Activated T-cell treated with anti-CD3 and anti-CD28 coated beads, Interleukin-2, amount 50 U/mL, for 72 hours (primary cell): ENCODE results near the gene GRPEL1. TPM values are rescaled to one million over a fixed set of nuclear protein-coding genes. Genes with fewer than 3 reads are reported as not detected.

Source experiments
- ATAC-seq, 2 donors: fragments of 150-1000 bp; cut with Tn5 transposase; replicated peaks in 1 of 2; 2 replicates each; pipeline ENCODE4 v1.10.0; 2021; ENCODE audit warnings: moderate library complexity in 2 of 2, mild to moderate bottlenecking in 1 of 2
- DNase-seq, 2 donors: peaks; one replicate each; pipeline ENCODE4 v3.0.0; 2021 to 2022; ENCODE audit warnings: mixed read lengths in 1 of 2
- H3K27ac Mint-ChIP-seq: one replicate; pipeline ENCODE4 v1.8.0; 2022; ENCODE audit warnings: mild to moderate bottlenecking, moderate library complexity, mixed read lengths
- H3K27me3 Mint-ChIP-seq: one replicate; pipeline ENCODE4 v1.8.0; 2022; ENCODE audit warnings: low read depth, mixed read lengths
- H3K36me3 Mint-ChIP-seq, 2 donors: one replicate each; pipeline ENCODE4 v1.8.0; 2022; ENCODE audit warnings: mixed read lengths in 2 of 2, mild to moderate bottlenecking in 1 of 2; ENCODE audit not compliant: insufficient read depth in 2 of 2
- H3K4me1 Mint-ChIP-seq: one replicate; pipeline ENCODE4 v1.8.0; 2022; ENCODE audit warnings: low read depth, mixed read lengths
- H3K4me3 Mint-ChIP-seq, 2 donors: one replicate each; pipeline ENCODE4 v1.8.0; 2022; ENCODE audit warnings: mild to moderate bottlenecking in 2 of 2, mixed read lengths in 2 of 2, moderate library complexity in 2 of 2
- H3K9me3 Mint-ChIP-seq, 2 donors: one replicate each; pipeline ENCODE4 v1.8.0; 2022; ENCODE audit warnings: mixed read lengths in 2 of 2
- total RNA-seq, 2 donors: library from RNA; stranded (reverse); gene quantifications; one replicate each; pipeline ENCODE4 v1.2.3, GENCODE V29; 2022

The GRPEL1 gene
- total RNA-seq, 2 donors from 2014 or later = 47.6 to 65.5 TPM

DNA sequence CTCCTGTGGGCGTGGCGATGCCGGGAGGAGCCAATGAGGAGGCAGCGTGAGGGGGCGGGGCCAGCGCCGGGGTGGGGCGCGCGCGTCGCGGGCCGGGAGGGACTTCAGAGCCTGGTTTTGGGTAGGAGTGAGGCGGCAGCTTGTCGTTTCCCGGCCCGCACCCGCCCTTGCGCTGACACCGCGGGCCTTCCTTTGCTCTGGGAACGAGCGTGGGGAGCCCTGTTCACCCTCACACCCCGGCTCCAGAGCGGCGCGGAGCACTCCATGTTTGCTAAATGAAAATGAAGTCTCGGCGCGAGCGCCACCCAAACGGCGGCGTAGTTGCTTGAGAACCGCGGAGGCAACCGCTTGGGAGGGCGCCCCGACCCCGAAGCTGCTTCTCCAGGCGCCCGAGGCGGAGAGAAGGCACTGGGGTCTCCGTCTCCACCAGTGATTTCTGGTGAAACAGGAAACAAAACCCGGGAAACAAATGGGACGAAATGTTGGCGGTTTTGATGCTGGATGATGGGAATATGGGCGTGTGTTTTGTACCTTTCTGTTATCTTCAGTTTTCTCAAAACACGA lies 497 bp upstream of the GRPEL1 start:
- peak overlapping the region; percentile 94 for H3K27ac Mint-ChIP-seq
- peaks cover 5% of the 10 kb centered on the region for H3K27me3 Mint-ChIP-seq
- H3K4me1 Mint-ChIP-seq = peaks cover 53% of the 10 kb centered on the region
- no peak for ATAC-seq
- no peak for DNase-seq
- H3K4me3 Mint-ChIP-seq = peak overlapping the region; percentile 99
- peaks cover 2 to 10% of the 10 kb centered on the region in 2 donors for H3K36me3 Mint-ChIP-seq
- H3K9me3 Mint-ChIP-seq = no peaks in the 10 kb centered on the region

DNA sequence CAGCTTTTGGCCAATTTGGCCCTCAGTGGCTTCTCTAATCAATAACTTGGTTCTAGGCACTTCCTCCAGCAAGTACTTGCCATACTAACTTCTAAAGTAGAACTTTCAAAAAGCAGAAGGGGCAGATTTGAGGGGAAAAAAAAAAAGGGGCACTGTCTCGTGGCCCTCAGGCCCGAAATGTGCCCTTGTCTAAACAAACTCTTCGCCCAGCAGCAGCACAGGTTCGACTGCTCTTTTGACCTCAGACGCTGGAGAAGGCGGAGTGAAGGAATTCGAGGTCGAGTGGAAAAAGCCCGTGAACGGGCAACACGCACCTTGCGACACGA lies 775 bp downstream of the GRPEL1 start:
- peaks cover 5% of the 10 kb centered on the region for H3K27me3 Mint-ChIP-seq
- ATAC-seq (no peak), DNase-seq (no peak)
- peak overlapping the region; percentile 76 for H3K27ac Mint-ChIP-seq
- H3K9me3 Mint-ChIP-seq = no peaks in the 10 kb centered on the region
- H3K4me3 Mint-ChIP-seq = peak overlapping the region; percentile 99
- H3K4me1 Mint-ChIP-seq = peaks cover 53% of the 10 kb centered on the region
- peaks cover 9 to 10% of the 10 kb centered on the region in 2 donors for H3K36me3 Mint-ChIP-seq

DNA sequence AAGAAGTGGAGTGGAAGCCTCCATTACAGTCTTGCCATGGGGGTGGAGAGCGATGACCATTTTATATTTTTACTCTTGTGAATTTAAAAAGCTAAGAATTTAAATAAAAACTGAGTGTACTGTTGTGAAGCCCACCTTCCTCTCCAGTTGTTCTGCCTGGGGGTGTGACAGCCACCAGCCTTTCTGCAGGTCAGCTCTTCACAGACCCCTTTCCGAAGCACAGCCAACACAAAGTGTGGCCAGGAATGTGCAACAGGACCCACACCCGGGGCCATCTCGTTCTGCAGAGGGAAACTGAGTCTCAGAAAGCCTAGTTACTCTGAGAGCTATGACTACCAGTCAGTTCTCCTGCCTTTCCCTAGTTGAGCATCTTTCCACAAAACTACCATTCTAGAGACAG lies 1.4 kb downstream of the GRPEL1 start:
- Mint-ChIP-seq H3K27ac (peak overlapping the region; percentile 76), H3K9me3 (no peaks in the 10 kb centered on the region), H3K36me3 (peaks cover 10 to 11% of the 10 kb centered on the region in 2 donors), H3K4me3 (peak overlapping the region; percentile 99), H3K27me3 (peaks cover 5% of the 10 kb centered on the region), H3K4me1 (peaks cover 54% of the 10 kb centered on the region)
- DNase-seq = no peak
- ATAC-seq = no peak

DNA sequence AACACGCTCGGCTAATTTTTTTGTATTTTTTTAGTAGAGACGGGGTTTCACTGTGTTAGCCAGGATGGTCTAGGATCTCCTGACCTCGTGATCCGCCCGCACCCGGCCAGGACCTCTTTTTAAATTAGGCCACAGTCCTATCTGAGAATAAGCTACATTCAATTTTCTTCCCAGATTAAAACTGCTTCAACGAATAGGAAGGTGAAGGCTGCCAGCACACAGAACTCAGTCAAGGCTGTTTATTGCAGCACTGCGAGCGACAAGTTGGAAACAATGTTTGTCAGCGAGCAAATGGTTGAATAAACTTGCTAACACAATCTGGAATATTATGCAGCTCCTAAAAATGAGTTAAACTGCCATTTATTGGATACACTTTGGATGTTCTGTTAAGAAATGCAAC lies 1.9 kb downstream of the GRPEL1 start:
- Mint-ChIP-seq H3K27me3 (peaks cover 3% of the 10 kb centered on the region), H3K27ac (peak overlapping the region; percentile 76), H3K4me3 (peak overlapping the region; percentile 99), H3K9me3 (no peaks in the 10 kb centered on the region), H3K36me3 (peaks cover 12 to 15% of the 10 kb centered on the region in 2 donors), H3K4me1 (peaks cover 58% of the 10 kb centered on the region)
- no peak for DNase-seq
- no peak for ATAC-seq

DNA sequence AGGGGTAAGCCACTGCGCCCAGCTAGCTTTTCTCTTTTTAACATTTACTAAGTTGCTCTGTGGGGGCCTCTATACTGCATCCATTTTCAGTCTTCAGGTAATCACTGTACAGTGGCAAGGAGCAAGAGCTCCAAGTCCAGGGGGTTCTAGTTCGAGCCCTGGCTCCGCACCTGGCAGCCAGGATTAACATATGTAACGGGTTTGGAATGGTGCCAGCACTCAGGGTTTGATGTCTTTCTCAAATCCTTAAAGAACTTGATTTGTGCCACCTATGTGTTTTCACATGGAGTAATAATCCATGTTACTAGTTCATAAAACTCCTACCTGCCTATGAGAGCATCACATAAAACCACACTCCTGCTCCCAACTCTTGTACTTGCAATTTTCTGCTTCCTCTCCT lies 4.5 kb downstream of the GRPEL1 start:
- Mint-ChIP-seq H3K27ac (peak overlapping the region; percentile 58), H3K9me3 (no peaks in the 10 kb centered on the region), H3K4me3 (no peak overlapping the region), H3K4me1 (peaks cover 40% of the 10 kb centered on the region), H3K27me3 (no peaks in the 10 kb centered on the region), H3K36me3 (peaks cover 12 to 17% of the 10 kb centered on the region in 2 donors)
- ATAC-seq (no peak), DNase-seq (no peak)

DNA sequence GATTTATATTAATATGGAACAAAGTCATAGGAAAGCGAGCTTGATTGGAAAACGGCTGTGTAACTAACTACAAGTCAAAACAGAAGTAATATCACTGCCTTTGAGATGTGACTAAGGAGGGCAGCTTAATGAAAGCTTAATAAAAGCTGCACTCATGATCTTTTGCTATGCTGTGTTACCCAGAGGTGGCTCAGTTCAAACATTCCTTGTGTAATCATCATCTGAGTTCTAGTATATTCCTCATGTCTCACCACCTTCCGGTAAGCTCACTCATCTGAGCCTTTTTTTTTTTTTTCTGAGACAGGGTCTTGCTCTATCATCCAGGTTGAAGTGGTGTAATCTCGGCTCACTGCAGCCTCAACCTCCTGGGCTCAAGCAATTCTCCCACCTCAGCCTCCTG lies 5.0 kb downstream of the GRPEL1 start:
- Mint-ChIP-seq H3K4me1 (peaks cover 42% of the 10 kb centered on the region), H3K27me3 (no peaks in the 10 kb centered on the region), H3K27ac (no peak overlapping the region), H3K36me3 (peaks cover 11 to 16% of the 10 kb centered on the region in 2 donors), H3K9me3 (no peaks in the 10 kb centered on the region), H3K4me3 (no peak overlapping the region)
- ATAC-seq (no peak), DNase-seq (no peak)

DNA sequence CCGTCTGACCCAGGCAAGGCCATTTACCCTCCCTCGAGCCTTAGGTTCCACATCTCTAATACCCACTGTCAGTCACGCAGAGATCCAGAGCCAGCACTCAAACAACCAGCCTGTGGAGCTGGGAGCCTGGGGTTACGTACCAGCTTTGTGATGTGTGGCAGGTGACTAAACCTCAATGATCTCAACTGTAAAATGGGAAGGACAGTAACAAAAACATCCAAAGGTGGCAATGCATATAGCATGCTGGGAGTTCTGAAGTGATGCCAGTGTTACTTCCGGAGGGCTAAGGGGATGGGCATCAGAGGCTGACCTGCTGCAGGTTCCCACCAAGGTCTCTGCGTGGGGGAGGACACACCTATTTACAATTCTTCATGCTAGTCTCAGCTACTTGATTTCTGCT lies 6.0 kb downstream of the GRPEL1 start:
- no peak overlapping the region for H3K4me3 Mint-ChIP-seq
- no peaks in the 10 kb centered on the region for H3K9me3 Mint-ChIP-seq
- no peaks in the 10 kb centered on the region for H3K27me3 Mint-ChIP-seq
- H3K4me1 Mint-ChIP-seq = peaks cover 36% of the 10 kb centered on the region
- DNase-seq = no peak
- no peak for ATAC-seq
- H3K36me3 Mint-ChIP-seq = peaks cover 9 to 16% of the 10 kb centered on the region in 2 donors
- no peak overlapping the region for H3K27ac Mint-ChIP-seq

DNA sequence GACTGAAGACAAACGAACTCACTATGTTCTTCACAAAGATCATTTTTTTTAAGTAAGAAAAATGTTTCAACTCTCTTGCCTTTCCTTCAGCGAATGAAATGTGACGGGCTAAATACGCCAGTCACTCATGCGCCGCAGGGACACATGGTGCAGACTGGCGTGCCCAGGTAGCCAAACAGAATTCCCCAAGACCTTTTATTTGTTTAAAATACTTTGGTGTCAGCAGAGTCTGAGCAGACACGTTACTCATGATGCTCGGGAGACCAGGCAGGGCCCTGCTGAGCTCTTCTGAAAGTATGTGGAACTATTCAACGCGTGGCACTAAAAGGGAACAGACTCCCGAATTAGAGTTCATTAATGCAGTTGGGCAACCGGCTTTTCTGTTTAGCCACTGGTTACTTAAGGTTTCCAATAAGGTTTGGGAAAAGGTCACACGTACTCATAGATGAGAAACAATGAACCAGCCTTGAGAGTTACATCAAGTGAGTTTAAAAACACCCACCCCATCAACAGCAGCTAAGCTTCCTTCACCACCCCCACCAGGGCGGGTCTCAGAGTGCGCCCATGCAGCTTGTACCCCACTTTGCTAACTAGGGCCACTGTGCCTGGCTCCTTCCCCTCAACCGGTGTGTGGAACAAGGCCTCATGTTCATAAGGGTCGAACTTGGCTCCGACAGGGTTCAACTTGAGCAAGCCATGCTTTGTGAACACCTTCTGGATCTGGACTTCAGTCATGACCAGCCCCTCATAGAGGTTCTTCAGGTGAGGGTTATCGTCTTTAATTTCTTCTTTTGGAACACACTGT lies 7.3 kb downstream of the GRPEL1 start:
- no peaks in the 10 kb centered on the region for H3K9me3 Mint-ChIP-seq
- H3K27ac Mint-ChIP-seq = peak overlapping the region; percentile 39
- no peaks in the 10 kb centered on the region for H3K27me3 Mint-ChIP-seq
- H3K4me3 Mint-ChIP-seq = no peak overlapping the region
- H3K4me1 Mint-ChIP-seq = peaks cover 23% of the 10 kb centered on the region
- DNase-seq (no peak), ATAC-seq (no peak)
- H3K36me3 Mint-ChIP-seq = peaks cover 9 to 17% of the 10 kb centered on the region in 2 donors

DNA sequence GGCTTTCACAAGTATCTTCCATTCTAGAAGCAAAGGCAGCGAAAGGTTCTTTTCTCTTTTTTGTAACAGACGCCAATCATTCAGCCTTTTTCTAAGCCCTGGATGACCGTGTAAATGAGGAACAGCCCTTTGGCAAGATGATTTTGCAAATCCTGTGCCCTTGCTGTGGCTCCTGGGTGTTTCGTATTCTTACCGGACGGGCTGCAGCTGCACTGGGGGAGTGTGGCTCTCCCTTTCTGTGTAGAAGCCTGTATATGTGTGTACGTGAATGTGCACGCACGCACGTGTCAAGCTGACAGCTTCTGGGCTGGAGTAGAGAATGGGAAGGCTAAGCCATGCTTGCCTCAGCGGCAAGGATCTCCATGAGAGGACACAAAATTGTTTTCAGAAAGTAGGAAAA lies 8.2 kb downstream of the GRPEL1 start:
- ATAC-seq (no peak), DNase-seq (no peak)
- Mint-ChIP-seq H3K27me3 (no peaks in the 10 kb centered on the region), H3K27ac (no peak overlapping the region), H3K36me3 (peaks cover 7 to 19% of the 10 kb centered on the region in 2 donors), H3K4me3 (no peak overlapping the region), H3K9me3 (no peaks in the 10 kb centered on the region), H3K4me1 (peaks cover 21% of the 10 kb centered on the region)

DNA sequence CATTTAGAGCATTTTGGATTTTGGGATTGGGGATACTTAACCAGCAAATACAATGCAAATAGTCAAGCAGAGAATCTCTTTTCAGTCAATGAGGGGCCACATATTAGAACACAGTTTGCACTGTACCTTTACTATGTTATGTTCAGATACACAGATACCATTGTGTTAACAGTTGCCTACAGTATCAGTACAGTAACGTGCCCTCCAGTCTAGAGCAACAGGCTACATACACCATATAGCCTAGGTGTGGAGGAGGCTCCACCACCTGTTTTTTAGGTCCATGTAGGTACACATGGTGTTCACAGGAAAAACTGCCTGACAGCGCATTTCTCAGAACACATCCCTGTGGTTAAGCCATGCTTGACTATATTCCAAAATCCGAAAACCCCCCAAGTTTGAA lies 9.1 kb downstream of the GRPEL1 start:
- no peak for ATAC-seq
- H3K9me3 Mint-ChIP-seq = no peaks in the 10 kb centered on the region

DNA sequence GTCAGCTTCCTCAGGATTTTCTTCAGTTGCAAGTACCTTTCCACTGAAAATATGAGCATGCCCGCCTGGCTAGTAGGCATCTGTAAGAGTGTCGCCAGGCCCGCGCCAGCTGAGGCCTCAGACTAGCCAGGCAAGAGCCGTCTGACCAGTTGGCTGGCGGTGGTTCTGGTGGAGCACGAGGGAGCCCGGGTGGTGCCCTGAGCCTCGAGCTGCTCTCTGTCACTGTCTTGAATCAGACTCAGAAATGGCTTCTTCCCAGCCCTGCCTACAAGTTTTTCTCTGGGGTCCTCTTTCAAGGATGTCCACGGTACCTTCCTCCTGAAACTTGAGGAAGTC lies 11.9 kb downstream of the GRPEL1 start:
- no peak overlapping the region for H3K4me3 Mint-ChIP-seq
- H3K27me3 Mint-ChIP-seq = no peaks in the 10 kb centered on the region
- peaks cover 2 to 11% of the 10 kb centered on the region in 2 donors for H3K36me3 Mint-ChIP-seq
- H3K9me3 Mint-ChIP-seq = no peaks in the 10 kb centered on the region
- ATAC-seq (no peak), DNase-seq (no peak)
- no peak overlapping the region for H3K27ac Mint-ChIP-seq
- peaks cover 26% of the 10 kb centered on the region for H3K4me1 Mint-ChIP-seq

More for the DNA sequence above, 9.1 kb downstream of the GRPEL1 start:
- Mint-ChIP-seq H3K4me3 (no peak overlapping the region), H3K36me3 (peaks cover 7 to 25% of the 10 kb centered on the region in 2 donors), H3K27ac (peak overlapping the region; percentile 33), H3K4me1 (peaks cover 22% of the 10 kb centered on the region), H3K27me3 (no peaks in the 10 kb centered on the region)
- DNase-seq = no peak

DNA sequence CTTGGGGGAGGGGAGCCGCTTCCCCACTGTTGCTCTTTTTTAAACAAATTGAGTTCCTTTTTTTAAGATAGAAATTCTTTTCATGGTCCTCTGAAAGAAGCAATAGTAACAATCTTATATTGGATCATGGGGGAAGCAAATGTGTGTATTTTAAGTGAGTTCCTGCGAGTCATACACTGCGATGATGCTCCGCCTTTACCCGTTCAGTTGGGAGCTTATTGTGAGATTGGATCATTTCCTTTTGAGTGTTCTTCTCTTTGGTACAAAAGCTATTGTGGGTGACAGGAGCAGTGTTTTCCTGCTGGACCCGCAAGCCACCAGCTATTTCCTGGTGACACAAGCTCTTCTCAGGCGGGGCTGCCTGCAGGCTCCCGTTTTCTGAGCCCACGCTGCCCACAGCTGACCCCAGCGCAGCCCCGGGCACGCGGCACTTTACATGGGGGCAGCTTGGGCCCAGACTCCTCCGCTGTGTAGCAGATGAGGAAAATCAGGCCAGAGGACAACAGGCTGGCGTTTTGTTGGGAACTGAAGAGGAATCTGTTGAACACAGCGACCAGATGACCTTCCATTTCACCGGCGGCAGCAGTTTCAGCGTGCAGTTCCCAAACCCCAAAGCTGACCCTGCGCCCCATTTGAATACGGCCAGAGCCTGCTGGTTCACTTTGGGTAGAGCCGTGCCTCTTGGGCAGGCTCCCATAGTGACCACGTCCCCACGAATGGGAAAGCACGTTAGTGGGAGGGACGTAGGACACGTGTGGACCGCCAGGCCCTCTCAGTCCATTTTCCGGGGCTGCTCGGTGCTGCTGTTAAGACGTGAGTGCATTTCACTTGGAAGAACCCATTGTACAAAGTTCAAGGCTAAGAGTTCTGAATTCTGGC lies 12.5 kb downstream of the GRPEL1 start:
- Mint-ChIP-seq H3K36me3 (peaks cover 2 to 10% of the 10 kb centered on the region in 2 donors), H3K27me3 (no peaks in the 10 kb centered on the region), H3K4me3 (no peak overlapping the region), H3K27ac (peak overlapping the region; percentile 46), H3K9me3 (no peaks in the 10 kb centered on the region), H3K4me1 (peaks cover 26% of the 10 kb centered on the region)
- ATAC-seq (no peak), DNase-seq (no peak)
